ENCODE measurements around the gene ERICH6.
"Not testable (repeated sequence)": the region's sequence is repeated elsewhere in the genome, so short reads cannot be mapped to it uniquely, and the experiment has no call there.

ERICH6 gene

DNA sequence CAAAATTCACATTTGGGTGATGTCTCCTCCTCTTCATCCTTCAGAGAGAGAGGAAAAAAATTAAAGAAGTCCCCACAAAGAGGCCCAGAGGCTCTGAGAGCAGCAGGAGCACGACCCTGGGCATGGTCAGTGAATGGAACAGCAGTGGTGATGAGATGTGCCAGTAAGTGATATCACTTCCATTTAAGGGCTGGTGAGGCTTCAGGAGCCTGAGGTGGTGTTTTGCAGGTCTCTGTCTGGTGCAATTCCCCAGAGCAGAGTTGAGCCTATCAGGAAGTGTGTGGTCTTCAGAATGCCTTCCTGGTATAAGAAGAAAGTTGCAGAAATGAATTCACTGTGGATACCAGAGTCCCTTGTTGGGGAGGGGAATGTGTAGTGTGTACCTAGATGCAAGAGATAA lies 21.4 kb downstream of the ERICH6 start:
- no peak for DNase-seq (ENCODE audit: low read depth in 2 of 2, low spot score in 1 of 2)

DNA sequence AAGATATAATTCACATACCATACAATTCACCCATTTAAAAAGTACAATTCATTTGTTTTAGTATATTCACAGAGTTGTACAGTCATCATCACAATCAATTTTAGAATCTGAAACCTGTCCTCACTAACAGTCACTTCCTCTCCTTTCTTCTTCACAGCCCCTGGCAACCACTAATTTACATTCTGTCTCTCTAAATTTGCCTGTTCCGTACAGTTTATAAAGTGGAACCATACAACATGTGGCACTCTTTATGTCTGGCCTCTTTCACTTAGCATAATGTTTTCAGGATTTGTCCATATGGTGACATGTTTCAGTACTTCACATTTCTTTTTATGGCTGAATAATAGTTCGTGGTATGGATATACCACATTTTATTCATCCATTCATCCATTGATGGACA lies 22.7 kb downstream of the ERICH6 start:
- DNase-seq (ENCODE audit: low read depth in 2 of 2, low spot score in 1 of 2), result no peak

DNA sequence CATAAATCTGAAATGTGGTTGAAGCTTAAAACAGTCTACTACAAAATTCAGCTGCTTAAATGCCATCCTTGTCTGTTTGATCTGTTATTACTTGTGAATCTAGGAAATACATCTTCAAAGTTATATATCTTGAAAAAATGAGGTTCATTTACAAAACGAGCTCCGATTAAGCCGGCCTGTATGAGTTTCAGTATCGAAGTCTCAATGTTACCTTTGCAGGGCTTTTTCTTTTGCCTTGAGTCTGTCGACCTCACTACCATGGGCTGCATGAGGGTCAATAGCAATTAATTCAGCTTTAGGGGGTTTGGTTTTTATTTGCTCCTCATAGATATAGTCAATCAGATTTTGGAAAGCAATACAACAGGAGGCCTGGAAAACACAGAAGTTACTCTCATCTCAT lies 23.2 kb downstream of the ERICH6 start:
- no peak for DNase-seq (ENCODE audit: low read depth in 2 of 2, low spot score in 1 of 2)

DNA sequence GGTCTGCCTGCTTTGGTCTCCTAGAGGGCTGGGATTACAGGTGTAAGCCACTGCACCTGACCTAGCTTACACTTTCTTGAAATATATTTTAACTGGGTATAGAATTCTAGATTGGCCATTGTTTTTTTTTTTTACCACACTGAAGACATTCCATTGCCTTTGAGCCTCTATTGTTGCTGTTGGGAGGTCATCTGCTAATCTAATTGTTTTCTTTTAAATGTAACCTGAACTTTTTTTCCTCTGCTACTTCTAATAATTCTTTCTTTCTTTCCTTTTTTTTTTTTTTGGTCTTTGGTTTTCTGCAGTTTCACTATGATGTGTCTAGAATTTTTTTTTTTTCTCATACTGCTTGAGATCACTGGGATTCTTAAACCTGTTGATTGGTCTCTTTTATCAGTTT lies 28.1 kb downstream of the ERICH6 start:
- no peak for DNase-seq (ENCODE audit: low read depth in 2 of 2, low spot score in 1 of 2)

DNA sequence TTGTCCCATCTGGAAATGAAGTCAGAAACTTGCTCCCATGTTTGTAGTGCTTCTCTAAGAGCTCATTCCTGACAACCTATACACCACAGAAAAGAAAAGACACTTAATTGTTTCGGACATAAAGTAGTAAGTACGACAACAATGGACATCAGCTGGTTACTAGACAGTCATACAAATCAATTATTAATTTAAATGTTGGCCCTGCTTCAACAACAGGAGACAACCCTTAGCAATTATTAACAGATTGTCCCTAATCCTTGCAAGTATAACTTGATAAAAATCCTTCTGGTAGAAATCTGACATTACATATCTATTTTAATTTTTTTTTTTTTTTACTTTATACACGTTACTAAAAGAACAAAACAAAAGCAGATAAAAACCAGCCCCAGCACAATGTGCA lies 29.8 kb downstream of the ERICH6 start:
- DNase-seq (ENCODE audit: low read depth in 2 of 2, low spot score in 1 of 2), result no peak

DNA sequence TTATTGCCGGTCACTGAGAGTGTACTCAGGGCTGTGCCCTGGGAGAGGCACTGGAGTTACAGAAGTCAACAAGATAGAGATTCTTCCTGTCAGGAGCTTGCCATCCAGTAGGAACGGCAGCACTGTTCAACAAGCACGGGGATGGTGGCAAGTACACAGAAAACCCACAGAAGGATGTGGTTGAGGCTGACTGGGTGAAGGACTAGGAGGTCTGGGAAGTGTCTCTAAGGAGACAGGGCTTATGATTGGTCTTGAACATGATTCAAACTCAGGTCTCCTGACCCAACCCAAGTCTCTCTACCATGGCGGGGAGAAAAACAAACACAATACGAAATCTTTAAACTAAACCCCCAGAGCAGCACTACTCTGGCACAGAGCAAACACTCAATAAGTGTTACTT lies 37.6 kb downstream of the ERICH6 start:
- no peak for DNase-seq (ENCODE audit: low read depth in 2 of 2, low spot score in 1 of 2)

DNA sequence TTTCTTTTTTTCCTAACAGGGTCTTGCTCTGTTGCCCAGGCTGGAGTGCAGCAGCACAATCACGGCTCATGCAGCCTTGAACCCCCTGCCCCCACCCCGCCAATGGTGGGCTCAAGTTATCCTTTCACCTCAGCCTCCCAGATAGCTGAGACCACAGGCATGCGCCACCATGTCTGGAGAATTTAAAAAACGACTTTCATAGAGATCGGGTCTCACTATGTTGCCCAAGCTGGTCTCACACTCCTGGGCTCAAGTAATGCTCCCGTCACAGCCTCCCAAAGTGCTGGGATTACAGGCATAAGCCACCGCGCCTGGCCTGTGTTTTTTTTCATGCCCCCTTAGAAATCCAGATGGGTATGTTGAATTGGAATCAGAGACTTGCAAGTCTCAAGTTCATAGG lies 40.3 kb downstream of the ERICH6 start:
- no peak for DNase-seq (ENCODE audit: low read depth in 2 of 2, low spot score in 1 of 2)

DNA sequence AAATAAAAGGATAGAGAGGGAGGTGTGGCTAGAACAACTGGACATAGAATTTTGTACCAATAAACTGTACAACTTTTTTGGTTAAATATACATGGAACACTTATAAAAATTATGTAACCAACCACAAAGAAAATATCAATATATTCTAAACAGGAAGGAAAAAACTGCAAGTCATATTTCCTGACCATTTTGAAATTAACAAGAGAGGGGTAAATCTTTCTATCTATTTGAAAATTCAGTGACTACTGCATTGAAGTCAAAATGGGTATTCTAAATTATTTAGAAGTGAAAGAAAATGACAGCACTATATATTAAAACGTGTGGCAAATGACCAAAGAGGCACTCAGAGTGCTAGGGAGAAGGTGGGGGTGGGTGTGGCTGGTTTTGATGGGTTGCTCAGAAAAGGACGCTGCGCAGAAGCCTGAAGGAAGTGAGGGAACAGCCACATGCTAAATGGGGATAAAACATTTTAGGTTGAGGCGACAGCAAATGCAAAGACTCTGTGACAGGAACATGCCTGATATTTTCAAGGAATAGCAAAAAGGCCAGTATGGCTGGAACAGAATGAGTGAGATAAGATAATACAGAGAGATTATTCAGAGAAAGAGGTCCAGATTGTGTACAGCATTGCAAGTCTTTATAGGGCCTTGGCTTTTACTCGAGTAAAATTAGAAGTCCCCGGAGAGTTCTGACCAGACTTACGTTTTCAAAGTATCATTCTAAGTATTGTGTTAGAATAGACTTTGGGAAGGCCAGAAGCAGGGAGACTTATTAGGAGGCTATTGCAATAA lies 41.1 kb downstream of the ERICH6 start:
- DNase-seq (ENCODE audit: low read depth in 2 of 2, low spot score in 1 of 2), result no peak

DNA sequence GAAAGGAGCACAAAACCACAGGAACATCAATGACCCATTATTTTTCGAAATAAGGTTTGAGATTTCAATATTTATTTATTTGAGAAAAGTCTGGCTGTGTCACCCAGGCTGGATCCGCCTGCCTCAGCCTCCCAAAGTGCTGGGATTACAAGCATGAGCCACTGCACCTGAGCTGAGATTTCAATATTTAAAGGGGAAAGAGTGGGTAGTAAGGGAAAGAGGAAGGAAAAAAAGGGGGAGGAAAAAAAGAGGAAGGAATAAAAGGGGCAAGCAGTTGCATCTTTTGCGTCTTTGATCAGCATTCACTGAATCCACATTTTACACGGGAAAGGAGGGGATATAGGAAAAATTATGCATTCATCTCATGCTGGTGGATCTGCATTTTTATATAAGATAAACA lies 47.4 kb downstream of the ERICH6 start:
- no peak for DNase-seq (ENCODE audit: low read depth in 2 of 2, low spot score in 1 of 2)

DNA sequence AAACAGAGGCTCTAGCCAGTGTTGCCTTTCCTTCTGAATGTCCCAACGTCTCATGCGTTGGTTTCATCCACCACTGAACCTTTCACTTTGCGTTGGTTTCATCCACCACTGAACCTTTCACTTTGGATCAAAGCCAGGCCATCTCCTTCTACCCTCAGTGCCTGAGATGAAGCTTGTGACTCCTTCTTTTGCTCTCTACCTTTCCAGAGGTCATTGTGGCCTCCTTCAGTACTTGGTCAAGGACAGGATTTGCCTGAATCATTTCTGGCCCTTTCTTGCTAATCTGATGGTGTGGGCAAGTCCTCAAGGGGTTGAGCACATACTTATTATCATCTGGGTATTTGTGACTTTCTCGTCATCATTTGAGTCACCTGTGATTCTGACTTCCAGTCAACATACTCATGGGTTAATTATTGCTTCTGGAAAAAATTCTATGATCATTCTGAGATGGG lies 50.6 kb downstream of the ERICH6 start:
- no peak for DNase-seq (ENCODE audit: low read depth in 2 of 2, low spot score in 1 of 2)

DNA sequence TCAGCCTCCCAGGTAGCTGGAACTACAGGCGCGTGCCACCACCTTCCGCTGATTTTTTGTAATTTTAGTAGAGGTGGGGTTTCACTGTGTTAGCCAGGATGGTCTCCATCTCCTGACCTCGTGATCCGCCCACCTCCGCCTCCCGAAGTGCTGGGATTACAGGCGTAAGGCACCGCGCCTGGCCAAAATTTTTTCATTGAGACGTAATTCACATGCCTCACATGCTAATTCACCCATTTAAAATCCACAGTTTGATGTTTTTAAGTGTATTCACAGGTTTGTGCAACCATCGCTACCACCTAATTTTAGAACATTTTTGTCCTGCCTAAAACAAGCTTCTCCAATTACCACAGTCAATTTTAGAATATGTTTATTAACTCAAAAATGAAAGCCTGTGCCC lies 63.5 kb downstream of the ERICH6 start:
- DNase-seq (ENCODE audit: low read depth in 2 of 2, low spot score in 1 of 2), result no peak

DNA sequence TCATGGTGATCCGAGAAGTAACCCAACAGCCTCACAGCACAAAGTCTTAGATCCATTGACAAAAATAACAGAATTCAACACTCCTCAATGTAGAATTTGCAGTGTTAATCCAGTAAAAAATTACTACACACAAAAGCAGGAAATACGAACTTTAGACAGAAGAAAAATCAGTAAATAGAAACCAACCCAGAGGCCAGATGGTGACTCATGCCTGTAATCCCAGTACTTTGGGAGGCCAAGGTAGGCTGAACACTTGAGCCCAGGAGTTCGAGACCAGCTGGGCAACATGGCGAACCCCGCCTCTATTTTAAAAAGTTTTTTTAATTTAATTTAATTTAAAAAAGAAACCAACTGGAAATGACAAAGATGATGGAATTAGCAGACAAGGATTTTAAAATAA lies 64.5 kb downstream of the ERICH6 start:
- no peak for DNase-seq (ENCODE audit: low read depth in 2 of 2, low spot score in 1 of 2)

DNA sequence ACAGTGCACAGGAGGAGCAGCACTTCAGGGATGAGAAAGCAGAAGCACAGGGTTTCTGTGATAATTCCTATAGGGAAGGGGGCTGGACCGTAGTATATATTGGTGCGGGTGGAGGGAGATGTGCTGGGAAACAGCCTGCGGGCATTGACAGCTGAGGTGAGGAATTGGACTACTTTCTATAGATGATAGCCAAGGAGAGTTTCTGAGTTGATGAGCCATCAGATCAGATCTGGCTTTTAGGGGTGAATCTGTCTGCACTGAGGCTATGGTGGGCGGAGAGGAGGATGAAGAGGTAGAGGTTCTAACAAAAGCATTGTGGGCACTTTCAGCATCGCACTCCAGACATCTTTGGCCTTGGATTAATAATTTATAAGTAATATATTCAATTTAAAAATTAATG lies 67.5 kb downstream of the ERICH6 start:
- DNase-seq (ENCODE audit: low read depth in 2 of 2, low spot score in 1 of 2), result no peak

DNA sequence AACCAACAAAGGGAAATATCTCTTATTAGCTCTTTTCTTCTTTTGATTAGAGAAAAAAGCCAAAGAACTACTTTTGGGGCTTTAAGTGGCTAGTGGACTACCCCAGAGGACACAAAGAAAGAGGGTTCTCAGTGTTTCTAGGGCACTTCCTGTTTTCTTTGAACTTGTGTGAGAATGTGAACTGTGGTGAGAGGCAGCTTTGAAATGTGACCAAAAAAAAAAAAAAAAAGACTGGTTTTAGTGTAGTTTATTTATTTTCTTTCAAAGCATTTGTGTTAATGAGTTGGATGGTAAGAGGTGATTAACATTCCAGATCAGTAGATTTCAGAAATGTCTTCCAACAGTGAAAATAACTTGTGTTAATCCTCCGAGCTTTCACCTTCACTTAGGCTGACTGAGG lies 68.2 kb downstream of the ERICH6 start:
- no peak for DNase-seq (ENCODE audit: low read depth in 2 of 2, low spot score in 1 of 2)

DNA sequence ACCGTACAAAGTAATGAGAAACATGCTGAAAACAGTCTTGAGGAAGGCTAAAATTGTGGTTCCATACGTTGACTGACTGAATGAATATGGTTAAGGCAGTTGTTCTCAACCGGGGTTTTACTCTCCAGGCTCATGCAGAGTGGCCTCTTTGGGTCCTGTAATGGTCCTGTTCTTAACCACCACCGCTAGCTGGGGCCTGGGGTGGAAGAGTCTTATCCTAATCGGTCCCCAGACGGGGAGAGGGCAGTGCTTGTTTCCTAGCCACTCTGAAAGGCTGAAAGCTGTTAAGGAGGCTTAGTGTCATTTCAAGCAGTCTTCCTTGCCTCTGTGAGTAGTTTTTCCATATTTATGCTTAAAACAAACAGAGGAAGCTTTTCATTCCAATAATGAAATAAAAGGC lies 68.6 kb downstream of the ERICH6 start:
- DNase-seq (ENCODE audit: low read depth in 2 of 2, low spot score in 1 of 2), result no peak

DNA sequence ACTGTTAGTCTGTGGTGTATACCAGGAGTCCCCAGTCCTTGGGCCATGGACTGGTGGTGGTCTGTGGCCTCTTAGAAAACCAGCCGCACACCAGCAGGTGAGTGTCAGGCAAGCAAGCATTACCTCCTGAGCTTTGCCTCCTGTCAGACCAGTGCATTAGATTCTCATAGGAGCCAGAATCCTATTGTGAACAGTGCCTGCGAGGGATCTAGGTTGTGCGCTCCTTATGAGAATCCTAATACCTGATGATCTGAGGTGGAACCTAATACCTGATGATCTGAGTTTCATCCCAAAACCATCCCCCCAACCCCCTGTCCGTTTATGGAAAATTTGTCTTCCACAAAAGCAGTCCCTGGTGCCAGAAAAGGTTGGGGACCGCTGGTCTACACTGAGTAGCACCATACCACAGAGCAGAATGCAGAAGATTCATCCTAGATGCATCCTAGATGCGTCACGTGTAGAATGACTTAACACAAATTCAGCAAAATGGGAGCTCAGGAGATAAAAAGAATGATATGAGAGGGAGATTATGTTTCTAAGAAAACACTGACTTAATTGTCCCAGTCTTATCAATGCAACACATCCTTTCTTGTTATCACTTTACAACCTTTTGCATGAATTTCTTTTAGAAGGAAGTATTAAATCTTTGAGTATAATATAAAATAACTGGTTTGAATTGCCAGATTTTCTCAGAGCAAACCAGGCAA lies 72.1 kb downstream of the ERICH6 start:
- no peak for DNase-seq (ENCODE audit: low read depth in 2 of 2, low spot score in 1 of 2)

DNA sequence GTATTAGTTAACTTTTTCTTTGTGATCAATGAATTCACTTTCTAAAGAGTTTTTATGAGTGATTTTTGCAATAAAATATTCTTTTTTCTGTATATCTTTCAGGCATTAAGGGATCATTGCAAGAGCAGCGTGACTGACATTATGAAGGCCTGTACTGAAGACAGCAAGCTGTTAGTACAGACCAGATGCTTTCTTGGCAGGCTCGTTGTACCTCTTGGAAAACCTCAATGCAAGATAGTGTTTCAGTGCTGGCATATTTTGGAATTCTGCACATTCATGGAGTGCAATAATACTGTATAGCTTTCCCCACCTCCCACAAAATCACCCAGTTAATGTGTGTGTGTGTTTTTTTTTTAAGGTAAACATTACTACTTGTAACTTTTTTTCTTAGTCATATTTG lies 76.2 kb downstream of the ERICH6 start:
- no peak for DNase-seq (ENCODE audit: low read depth in 2 of 2, low spot score in 1 of 2)

DNA sequence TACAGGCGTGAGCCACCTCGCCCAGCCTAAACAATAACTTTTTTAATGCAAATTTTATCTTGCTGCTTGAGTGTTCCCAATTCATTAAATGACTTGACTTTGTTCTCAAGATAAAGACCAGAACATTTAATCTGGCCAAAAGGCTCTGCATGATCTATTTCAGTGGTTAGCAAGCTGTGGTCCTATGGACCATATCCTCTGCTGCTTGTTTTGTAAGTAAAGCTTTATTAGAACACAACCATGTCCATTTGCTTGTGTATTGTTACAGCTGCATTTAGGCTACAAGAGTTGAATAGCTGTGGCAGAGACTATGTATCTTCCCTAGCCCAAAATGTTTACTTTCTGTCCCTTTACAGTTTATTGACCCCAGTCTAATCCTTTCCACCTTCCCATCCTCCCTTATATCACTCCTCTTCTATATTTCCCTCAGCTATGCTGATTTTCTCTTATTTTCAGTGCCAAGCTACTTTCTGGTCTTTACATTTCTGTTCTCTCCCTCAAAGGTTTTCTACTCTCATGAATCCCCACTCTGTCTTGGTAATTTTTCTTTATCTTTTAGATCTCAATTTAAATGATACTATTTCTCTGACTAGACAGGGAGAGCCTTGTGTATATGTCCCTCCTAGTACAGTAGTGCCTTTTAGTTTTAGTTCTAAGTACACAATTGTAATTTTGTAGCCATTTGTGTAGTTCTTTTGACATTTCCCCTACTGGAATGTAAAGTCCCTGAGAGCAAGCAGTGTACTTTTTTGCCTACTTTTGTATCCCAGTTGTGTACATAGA lies 77.4 kb downstream of the ERICH6 start:
- no peak for DNase-seq (ENCODE audit: low read depth in 2 of 2, low spot score in 1 of 2)

DNA sequence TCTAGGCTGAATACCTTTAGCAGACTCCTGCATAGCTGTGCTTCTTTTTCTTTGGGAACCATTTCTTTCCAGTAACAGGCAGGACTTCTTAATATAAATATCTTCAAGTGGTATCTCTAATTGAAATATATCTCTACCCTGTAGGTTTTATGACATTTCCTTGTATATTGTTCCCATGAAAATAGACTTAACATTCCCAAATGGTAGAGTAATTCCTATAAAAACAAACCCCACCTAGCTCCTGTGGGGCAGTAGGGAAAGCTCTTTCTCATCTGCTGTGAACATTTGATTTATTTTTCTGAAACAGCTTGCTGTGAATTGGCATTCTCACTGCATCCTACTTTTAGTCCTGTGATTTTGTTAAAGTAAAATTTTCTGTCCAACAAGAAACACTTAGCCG lies 79.8 kb downstream of the ERICH6 start:
- DNase-seq (ENCODE audit: low read depth in 2 of 2, low spot score in 1 of 2), result no peak

DNA sequence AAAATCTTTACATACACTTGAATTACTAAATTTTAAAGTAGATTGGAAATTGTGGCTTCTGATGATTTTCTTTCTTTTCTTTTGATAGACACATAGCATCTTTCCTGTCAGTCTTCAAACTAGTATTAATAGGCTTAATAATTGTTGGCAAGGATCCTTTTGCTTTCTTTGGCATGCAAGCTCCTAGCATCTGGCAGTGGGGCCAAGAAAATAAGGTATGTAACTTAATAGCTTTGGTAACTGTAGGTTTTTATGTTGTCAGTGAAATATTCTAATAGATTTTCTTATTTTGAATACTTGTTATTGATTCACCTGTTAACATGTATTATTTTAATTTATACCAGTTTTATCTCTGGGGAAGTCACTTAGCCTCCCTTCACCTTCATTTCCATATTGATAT lies 80.8 kb downstream of the ERICH6 start:
- DNase-seq (ENCODE audit: low read depth in 2 of 2, low spot score in 1 of 2), result not testable (repeated sequence)

DNA sequence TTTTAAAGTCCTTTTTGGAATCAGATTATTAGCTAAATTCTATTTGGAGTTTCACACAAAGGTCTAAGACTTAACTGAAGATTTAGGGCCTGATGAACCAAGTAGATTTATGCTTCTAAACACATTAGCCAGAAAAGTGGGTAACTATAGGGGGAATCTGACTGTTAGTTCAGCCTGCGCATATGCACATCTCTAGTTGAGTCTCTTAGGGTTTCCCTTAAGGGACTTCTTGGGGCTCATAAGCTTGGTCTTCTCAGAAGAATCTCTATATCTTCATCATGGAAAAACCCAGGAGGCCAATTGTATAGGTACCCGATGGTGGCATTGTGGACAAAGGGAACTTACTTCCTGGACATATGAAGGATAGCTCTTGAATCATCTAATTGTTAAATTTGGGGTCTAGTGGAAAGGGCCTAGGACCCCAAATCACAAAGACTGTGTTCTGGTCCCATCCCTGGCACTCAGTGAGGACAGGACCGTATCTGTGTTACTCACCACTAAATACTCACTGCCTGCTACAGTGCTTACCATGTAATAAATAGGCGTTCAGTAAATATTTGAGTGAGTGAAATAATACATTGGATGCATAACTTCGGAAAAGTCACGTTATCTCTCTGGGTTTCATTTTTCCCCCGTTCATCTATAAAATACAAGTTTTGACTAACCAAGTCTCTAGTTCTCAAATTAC lies 83.6 kb downstream of the ERICH6 start:
- DNase-seq (ENCODE audit: low read depth in 2 of 2, low spot score in 1 of 2), result no peak

Measured in stimulated activated CD8-positive, alpha-beta memory T cell treated with anti-CD3 and anti-CD28 coated beads, Interleukin-4, amount 100 ng/mL, for 4 hours (primary cell).